Measurements from ENCODE around the gene C5orf63.
"Not testable (repeated sequence)": the region's sequence is repeated elsewhere in the genome, so short reads cannot be mapped to it uniquely, and the experiment has no call there.

Gene C5orf63

DNA sequence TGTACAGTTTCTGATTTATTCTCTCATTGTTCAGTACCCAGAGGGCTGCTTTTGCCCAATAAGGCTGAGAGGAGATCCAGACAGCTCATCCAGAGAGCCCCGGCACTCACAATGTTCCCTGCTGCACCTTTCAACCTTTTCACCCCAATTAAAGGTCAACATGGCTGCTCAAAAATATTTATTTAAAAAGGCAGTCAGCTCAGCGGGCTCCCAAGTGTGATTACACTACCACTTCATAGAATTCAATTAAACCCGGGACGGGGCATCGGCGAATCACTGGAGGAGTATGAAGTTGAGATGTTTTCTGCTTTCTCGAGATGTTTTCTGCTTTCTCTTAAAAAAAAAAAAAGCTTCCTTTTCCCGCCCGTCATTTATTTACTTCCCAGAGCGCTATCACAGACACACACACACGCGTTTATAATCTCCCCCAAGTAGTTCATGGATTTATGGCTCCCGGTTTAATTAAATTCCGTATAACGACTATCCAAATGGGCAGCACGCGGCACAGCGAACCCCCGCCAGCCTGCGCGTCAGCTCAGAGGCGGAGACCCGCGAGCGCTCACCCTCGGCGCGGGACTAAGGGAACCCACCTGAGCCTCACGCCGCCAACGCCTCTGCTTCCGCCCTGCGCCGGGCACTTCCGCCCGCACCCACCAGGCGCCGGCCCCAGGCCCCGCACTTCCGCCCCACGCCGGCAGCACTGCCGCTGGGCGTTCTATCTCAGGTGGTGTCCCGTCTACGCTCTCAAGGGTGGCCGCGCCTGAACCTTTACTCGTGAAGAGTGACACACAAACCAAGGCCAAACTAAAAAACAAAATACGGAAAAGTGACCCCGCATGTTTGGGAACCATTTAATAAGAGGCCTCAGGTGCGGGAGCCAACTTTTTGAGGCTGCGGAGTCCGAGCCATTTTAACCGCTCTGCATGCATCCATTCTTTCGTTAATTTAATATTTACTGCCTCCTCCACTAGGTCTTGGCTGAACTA lies at the start of gene C5orf63:
TSS of gene C5orf63 (minus strand) at position 642 of the 986 bp plus-strand sequence. CDS start 14,507 bp downstream, outside the sequence.
- DNase-seq = peak; percentile 87

DNA sequence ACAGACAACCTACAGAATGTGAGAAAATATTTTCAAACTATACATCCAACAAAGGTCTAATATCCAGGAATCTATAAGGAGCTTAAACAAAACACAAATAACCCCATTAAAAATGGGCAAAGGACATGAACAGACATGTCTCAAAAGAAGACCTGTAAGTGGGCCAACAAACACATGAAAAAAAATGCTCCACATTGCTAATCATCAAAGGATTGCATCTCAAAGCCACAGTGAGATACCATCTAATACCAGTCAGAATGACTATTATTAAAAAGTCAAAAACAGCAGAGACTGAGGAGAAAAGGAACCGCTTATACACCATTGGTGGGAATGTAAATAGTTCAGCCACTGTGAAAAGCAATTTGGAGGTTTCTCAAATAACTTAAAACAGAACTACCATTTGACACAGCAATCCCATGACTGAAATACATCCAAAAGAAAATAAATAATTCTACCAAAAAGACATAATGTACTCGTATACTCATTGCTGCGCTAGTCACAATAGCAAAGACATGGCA lies 39.1 kb upstream of the C5orf63 start:
- no peak for DNase-seq

DNA sequence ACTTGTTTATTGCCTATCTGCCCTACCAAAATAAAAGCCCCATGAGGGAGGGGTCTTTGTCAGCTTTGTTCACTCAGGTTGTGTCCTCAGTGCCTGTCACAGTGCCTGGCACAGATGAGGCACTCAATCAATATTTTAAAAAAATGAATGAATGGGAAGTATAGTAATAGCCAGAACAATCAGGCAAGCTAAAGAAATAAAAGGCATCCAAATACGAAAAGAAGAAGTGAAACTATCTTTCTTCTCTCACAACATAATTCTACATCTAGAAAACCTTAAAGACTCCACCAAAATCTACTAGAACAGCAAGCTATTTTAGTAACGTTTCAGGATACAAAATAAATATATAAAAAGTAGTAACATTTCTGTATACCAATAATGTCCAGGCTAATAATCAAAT lies 37.8 kb upstream of the C5orf63 start:
- no peak for DNase-seq

DNA sequence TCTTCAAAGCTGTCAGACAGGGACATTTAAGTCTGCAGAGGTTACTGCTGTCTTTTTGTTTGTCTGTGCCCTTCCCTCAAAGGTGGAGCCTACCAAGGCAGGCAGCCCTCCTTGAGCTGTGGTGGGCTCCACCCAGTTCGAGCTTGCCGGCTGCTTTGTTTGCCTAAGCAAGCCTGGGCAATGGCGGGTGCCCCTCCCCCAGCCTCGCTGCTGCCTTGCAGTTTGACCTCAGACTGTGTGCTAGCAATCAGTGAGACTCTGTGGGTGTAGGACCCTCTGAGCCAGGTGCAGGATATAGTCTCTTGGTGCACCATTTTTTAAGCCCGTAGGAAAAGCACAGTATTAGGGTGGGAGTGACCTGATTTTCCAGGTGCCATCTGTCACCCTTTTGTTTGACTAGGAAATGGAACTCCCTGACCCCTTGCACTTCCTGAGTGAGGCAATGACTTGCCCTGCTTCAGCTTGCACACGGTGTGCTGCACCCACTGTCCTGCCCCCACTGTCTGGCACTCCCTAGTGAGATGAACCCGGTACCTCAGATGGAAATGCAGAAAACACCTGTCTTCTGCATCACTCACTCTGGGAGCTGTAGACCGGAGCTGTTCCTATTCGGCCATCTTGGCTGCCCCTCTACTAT lies 35.4 kb upstream of the C5orf63 start:
- not testable (repeated sequence) for DNase-seq

DNA sequence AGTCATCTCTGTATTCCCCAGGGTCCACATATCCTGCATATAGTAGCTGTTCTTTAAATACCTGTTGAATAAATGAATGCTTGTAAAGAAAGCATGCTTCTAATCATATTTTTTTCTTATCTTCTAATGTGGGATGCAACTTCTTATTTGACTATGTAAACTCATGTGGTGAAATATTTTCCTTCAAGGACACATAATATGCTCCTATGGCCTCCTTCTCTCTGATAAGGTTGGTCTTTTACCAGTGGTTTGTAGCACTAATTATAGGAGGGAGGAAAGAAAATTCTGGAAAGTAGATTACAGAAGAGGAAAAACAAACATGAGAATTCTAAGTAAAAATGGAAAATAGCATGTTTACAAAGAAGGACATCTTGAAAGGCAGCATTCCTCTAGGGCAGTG lies 28.6 kb upstream of the C5orf63 start:
- no peak for DNase-seq

DNA sequence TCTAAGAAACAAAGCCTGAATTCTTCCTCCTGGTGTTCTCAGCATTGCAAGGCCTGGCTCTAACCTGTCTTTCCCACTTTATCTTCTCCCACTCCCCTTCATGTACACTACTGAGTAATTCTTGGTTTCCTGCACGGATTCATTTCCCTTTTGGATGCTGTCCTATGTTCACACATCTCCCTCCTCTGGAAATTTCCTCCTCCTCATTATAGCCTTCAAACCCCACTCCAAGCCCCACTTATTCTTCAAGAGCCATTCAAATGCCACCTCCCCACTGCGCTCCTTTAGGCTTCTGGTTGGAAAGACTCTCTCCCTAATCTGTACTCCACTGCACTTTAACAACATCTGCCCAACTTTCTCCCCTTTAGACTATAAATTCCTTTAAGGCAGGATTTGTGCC lies 28.2 kb upstream of the C5orf63 start:
- DNase-seq = no peak

DNA sequence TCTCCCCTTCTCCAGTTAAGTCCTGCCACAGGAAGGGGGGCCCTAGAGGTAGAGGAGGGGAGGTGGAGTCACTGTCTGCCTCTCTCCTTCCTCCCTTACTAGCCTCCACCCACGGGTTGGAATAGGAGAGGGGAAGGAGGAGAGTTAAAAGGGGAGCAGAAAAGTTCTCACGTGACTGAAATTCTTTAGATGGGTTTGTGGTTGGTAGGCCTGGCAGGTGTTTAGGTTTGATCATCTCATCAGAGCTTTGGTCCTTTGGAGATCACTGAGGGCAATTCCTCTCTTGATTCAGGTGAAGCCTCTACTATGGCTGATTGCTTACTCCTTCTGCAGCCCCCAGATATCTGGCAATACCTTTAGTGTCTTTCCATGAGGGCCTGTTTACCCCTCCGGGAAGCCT lies 24.9 kb upstream of the C5orf63 start:
- no peak for DNase-seq

DNA sequence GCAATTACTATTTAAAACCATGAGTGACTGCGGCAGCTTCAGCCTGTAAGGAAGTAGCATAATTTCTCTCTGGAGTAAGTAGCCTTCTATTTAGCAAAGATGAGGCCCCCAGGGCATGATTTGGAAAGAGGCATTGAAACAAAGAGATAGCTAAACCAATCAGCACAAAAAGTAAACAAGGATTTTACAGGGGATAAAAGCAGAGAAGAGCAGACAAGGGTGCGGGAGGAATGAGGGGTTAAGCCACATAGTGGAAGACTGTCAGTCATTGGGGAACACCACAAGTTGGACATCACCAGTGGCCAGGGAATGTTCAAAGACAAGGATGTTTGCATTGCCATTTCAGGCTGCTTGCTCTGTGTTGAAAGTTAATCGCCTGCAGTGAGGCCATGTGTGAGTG lies 24.0 kb upstream of the C5orf63 start:
- DNase-seq = no peak

DNA sequence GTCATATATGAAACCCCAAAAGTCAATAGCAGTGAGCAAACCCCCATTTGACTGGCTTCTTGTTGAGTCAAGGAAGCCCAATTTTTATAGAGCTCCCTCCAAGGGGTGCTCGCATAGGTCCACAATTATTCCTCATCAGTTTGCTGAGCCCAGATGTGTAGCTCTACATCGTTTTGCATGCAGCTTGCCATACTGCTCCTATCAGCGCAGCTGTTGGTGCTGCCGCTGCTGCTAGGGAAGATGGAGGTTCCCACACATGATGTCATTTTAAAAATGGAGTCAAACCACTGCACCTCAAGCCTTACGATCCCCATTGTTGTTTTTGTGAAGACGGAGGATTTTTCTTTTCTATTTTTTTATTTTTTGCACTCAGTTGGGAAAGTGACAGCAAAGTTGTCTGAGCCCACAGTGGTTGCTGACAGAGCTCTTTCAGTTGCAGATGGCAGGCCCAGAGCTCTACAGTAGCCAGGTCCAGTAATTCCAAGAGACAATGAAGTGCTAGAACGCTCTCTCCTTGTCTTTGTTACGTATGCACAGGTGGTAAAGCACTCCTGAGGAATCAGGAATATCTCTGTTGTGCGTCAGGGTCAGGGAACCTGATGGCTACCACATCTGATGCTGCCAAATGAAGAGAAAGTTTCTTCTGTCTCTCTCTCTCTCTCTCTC lies 23.2 kb upstream of the C5orf63 start:
- no peak for DNase-seq

DNA sequence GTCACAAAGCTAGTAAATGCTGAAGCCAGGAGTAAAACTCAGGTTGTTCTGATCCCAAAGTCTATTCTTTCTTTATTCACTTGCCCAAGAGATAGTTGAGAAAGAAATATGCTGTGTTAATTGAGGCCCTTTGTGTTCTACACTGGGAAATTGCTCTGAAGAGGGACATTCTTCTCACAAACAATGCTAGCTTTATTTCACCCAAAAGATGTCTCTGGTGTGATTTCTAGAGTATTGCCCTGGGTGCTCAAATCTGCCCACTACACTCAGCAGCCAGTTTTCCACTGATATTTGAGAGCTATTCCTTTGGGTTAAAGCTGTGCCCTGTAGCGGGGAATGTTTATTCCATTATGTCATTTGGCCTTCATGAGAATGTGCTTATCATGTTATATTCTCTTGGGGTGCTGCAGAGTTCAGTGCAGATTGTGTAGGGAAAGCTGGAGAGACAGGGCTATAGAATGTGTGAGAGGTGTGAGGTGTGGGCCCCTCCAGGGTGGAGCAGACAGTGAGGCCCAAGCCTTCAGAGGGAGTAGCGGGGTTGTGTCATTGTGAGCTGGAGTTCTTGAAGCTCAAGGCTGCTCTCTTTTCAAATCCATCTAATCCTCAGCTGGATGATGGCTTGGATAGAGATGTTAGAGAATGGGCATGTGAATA lies 21.0 kb upstream of the C5orf63 start:
- no peak for DNase-seq

DNA sequence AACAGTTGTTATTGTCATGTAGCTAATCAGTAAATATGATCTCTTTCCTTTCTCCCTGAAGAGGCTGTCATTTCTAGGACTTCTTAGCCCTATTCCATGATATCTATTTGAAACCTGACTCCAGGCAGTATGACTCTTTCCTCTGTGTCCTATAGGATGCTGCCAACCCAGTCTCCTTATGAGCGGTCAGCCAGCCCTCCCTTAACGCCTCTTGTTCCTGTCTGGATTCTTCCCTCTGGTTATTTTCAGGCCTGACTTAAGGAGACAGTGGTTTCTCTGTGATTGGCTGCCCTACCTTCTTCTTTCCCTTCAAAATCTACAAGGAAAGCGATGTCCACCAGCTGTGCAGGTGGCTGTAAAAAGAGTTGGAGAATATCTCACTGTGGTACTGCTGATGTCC lies 19.4 kb upstream of the C5orf63 start:
- DNase-seq = no peak

DNA sequence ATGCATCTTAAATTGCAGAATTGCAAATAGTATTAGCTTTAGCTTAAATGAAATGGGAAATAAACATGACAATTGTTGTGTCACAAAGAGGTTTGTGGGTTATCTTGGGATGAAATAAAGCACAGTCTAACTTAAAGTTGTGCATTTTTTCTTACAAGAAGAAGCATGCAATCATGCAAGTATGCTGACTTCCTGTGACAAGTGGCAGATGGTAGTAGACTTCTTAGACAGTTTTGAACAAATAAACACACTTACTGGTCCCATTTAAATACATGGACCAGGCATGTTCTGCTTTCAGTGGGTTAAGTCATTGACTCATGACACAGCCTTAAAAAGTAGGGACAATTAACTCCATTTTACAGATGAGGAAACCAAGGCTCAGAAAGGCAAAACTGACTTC lies 15.9 kb upstream of the C5orf63 start:
- DNase-seq = no peak

DNA sequence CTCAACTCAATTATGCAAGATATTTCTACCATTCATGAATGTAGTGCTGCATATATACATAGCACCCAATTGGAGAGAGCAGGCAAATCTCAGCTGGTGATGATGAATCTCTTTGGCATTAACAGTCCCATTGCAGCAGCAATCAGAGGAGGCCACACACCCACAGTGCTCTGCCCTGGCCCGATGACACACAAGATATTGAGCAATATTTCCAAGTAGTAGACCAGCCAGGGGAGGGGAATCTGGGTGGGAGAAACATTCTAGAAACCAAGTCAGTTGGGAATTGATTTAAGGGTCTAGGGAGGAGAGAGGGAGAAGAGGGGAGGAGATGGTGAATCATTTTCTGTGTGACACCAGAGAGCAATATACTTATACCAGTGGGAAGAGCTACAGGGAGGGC lies 14.9 kb upstream of the C5orf63 start:
- no peak for DNase-seq

DNA sequence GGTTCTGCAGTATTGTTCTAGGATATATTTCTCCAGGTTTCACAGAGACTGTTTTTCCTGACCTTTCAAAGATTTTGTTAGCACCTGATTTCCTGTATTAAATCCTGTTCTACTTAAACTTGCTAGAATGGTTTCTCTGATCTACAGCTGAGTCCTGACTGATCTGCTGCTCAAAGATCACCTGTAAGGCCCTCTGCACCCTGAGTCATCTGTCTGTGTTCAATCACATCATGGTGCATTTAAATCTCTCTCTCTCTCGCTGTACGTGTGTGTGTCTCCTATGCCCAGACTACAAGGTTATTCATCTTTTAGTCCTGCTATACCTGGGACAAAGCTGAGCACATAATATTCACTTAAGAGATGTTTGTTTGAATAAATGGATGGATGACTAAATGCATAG lies 13.3 kb upstream of the C5orf63 start:
- DNase-seq = no peak

DNA sequence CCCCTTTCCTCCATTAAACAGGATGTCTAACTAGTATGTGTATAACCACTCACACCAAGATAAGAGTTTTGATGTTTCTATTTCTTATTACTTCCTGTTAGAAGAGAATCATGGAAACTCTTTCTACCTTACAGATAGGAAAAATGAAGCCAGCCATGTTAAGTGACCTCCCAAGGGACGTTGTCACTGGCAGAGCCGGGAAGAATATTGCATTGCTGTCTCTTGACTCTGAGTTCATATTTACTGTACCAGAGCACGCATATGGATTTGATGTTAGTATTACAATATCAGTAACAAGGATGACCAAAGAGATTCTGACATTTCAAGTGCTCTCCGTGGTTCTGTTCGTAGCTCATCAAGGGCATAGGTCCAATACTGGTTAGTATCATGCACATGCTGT lies 12.5 kb upstream of the C5orf63 start:
- no peak for DNase-seq

DNA sequence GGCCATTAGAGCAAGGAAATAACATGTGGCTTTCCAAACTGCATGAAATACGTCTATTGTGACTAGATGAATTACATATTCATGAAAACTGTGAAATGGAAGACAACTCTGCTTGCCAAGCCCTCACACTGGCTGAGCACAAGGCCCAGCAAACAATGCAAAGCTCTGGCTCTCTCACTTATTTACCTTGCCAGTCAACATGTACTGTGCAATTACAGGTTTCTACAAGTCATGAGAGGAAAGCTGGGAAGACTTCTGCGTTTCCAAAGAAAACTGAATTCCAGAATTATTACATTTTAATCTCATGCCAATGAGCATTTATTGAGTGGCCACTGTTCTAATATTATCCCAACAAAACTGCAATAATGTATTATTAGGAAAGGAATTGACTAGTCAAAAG lies 12.1 kb upstream of the C5orf63 start:
- no peak for DNase-seq

DNA sequence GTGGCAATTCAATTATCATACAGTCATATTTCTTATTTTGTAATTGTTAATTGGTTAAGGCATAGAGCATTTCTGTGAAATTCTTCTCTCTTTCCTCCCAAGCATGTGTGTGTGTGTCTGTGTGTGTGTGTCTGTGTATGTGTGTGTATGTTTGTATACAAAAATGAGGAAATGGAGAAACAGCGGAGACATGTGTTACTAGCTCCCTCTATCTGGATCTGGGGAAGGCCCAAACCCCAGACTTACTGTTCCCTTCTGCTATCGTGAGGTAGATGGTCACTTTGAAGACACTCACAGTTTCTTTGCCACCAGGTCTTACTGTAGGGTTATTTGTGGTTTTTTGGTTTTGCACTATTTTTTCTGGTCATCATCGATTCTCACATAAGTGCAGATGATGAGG lies 11.4 kb upstream of the C5orf63 start:
- DNase-seq = peak; percentile 28

DNA sequence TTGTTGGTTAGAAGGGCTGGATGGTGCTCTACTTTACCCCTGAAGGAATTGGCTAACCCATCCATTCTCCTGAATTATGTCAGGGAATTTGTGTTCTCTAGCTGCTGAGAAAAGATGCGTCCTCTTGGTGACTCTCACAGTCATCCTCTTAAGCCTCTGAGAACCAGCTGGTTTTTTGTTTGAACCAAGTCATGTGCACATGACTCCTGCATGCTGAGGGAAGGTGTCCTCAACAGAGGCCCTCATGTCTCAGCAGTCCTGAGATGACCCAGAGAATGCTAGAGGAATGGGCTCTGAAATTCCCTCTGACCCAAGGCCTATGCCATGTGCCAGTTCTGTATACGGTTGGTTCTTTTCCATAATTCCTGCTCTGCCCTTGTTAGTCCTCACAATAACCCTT lies 10.4 kb upstream of the C5orf63 start:
- DNase-seq = no peak

DNA sequence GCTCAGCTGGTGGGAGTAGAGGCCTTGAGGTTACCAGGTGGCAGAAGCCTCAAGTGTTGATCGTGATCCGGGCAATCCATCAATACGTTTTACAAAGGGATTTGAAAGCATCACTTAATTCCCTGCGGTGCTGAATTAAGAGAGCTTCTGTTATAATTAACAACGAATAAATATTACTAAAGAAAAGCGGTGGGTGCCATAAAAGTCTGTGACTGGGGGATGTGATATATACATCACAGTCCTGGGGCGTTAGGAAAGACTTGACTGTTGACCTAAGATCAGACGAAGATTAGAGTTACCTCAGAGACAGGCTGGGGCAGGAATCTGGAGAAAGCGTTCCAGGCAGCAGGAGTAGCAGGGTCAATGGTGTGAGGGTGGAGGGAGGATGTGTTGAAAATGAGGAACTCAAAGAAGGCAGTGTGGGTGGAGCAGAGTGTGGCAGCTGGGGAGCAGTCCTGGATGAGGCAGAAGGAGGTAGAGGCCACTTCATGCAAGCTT lies 6.7 kb upstream of the C5orf63 start:
- DNase-seq = peak; percentile 72

DNA sequence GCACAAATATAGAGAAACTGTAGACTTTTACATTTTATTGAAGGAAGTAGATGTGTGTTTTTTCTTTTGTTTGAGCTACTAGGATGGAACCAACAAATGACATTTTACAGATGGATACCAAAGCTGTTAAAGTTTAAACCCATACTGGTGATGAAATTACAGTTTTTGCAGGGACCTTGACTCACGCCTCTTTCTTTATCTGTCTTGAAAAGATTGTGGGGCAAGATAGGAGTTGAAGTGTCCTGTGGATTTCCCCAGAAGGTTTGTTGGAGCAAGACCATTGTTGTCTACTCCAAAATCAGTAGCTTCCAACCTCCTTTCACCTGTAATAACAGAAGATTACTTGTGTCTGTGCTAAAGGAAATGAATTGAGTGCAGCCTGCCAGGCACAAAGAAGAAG lies 4.1 kb upstream of the C5orf63 start:
- peak; percentile 17 for DNase-seq

DNA sequence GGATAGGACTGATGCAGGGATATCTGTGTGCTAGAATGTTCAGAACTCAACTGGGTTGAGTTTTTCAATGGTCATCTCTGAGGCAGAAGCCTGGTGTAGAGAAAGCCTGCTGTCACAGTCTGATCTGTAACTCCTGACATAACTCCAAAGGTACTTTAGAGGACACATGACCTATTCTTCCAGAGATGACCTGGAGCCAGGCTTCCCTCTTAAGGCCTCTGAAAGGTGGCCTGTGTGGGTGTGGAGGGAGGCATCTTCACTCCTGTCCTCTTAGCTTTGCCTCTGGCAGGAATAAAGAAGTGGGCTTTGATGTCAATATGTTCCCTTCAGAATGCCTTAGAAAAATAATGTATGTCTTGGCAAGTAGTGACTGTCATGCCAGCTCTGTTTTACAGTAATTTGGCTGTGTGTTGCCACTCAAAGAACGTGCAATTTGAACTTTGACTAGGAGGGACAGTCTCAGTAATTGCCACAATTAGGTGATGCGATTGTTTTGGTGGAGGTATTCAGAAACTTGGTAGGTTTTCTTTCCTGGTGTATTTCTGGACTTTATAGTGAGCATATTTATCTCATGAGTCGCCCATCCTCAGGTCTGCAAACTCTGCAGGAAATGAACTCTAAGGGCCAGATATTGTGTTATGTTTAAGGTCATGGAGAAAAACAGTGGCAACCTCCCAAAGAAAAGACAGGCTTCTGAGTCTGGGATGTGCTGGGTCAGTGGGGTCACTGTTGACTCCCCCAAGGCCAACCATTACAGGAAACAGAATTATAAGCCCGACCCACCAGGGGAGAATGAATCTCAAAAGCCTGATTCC lies 3.2 kb upstream of the C5orf63 start:
- no peak for DNase-seq

DNA sequence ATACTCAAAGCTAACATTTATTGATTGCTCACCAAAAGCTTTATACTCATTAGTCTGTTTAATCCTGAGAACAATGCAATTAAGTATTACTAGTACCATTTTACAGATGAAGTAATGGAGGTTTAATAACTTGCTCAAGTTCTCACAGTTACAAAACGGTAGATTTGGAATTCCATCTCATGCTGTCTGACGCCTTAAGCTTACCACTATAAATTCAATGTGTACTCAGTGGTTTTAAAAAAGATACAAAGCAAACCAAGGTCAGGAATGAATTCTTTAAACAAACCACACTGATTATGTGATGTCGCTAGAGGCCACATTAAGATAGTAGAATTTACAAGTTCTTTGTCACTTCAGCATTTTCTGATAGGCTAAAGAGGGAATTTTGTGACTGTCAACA lies 1.2 kb upstream of the C5orf63 start:
- DNase-seq = no peak
